ENCODE results near the gene MEF2D.

The MEF2D gene

GRCh38 chr1:156433602-156434001 is 67.0 kb downstream of the MEF2D start:
- peaks cover 96% of the 10 kb centered on the region for H3K27me3 ChIP-seq (ENCODE audit: control insufficient read depth, low read length)
- H3K4me1 ChIP-seq (ENCODE audit: control insufficient read depth, low read length), result peaks cover 36% of the 10 kb centered on the region
- H3K36me3 ChIP-seq (ENCODE audit: control insufficient read depth, low read length), result no peaks in the 10 kb centered on the region
- H3K9me3 ChIP-seq (ENCODE audit: control insufficient read depth, insufficient read depth, low read length), result no peaks in the 10 kb centered on the region
- no peak overlapping the region for H3K4me2 ChIP-seq (ENCODE audit: low read length)
- peaks cover 7% of the 10 kb centered on the region for H3F3A ChIP-seq (ENCODE audit: control insufficient read depth, insufficient read depth)
- H3K27ac ChIP-seq (ENCODE audit: low read depth, low read length), result no peak overlapping the region
- H4K20me1 ChIP-seq (ENCODE audit: control insufficient read depth, insufficient read depth, low read depth, low read length), result 0 out of 2 replicates have a peak, but pooled peaks cover 3% of the 10 kb centered on the region
- TF ChIP-seq EZH2phosphoT487 (IDR thresholded peaks at IDR 0.05; ENCODE audit: borderline replicate concordance, low read length) (no peak), CTCF (IDR thresholded peaks at IDR 0.05; ENCODE audit: low read depth, low read length, poor library complexity, severe bottlenecking) (no peak)
- no peaks in the 10 kb centered on the region for H3K9me2 ChIP-seq (replicated peaks; ENCODE audit: control insufficient read depth, low read length)
- no peaks in the 10 kb centered on the region for H3K79me2 ChIP-seq (ENCODE audit: control insufficient read depth, low read length)
- H3K4me3 ChIP-seq (ENCODE audit: low read length), result no peak overlapping the region

- Histone ChIP-seq H4K20me1 (ENCODE audit: control insufficient read depth, insufficient read depth, low read depth, low read length) (0 out of 2 replicates have a peak, but pooled peaks cover 3% of the 10 kb centered on the region), H3K4me1 (ENCODE audit: control insufficient read depth, low read length) (peaks cover 30% of the 10 kb centered on the region), H3F3A (ENCODE audit: control insufficient read depth, insufficient read depth) (peaks cover 2% of the 10 kb centered on the region), H3K9me3 (ENCODE audit: control insufficient read depth, insufficient read depth, low read length) (no peaks in the 10 kb centered on the region), H3K9me2 (replicated peaks; ENCODE audit: control insufficient read depth, low read length) (no peaks in the 10 kb centered on the region), H3K27ac (ENCODE audit: low read depth, low read length) (no peak overlapping the region), H3K27me3 (ENCODE audit: control insufficient read depth, low read length) (peaks cover 96% of the 10 kb centered on the region), H3K4me3 (ENCODE audit: low read length) (no peak overlapping the region), H3K36me3 (ENCODE audit: control insufficient read depth, low read length) (no peaks in the 10 kb centered on the region), H3K4me2 (ENCODE audit: low read length) (no peak overlapping the region), H3K79me2 (ENCODE audit: control insufficient read depth, low read length) (no peaks in the 10 kb centered on the region)
- TF ChIP-seq EZH2phosphoT487 (IDR thresholded peaks at IDR 0.05; ENCODE audit: borderline replicate concordance, low read length) (no peak), CTCF (IDR thresholded peaks at IDR 0.05; ENCODE audit: low read depth, low read length, poor library complexity, severe bottlenecking) (no peak)
Measured at GRCh38 chr1:156433032-156433431, 67.5 kb downstream of the MEF2D start.

GRCh38 chr1:156432669-156433018 is 67.9 kb downstream of the MEF2D start:
- no peak for TF ChIP-seq EZH2phosphoT487 (IDR thresholded peaks at IDR 0.05; ENCODE audit: borderline replicate concordance, low read length)
- no peak for TF ChIP-seq CTCF (IDR thresholded peaks at IDR 0.05; ENCODE audit: low read depth, low read length, poor library complexity, severe bottlenecking)
- peaks cover 30% of the 10 kb centered on the region for H3K4me1 ChIP-seq (ENCODE audit: control insufficient read depth, low read length)
- no peak overlapping the region for H3K4me3 ChIP-seq (ENCODE audit: low read length)
- H3K27me3 ChIP-seq (ENCODE audit: control insufficient read depth, low read length), result peaks cover 96% of the 10 kb centered on the region
- H3K9me3 ChIP-seq (ENCODE audit: control insufficient read depth, insufficient read depth, low read length), result no peaks in the 10 kb centered on the region
- no peak overlapping the region for H3K4me2 ChIP-seq (ENCODE audit: low read length)
- H3F3A ChIP-seq (ENCODE audit: control insufficient read depth, insufficient read depth), result no peaks in the 10 kb centered on the region
- H3K27ac ChIP-seq (ENCODE audit: low read depth, low read length), result no peak overlapping the region
- H3K79me2 ChIP-seq (ENCODE audit: control insufficient read depth, low read length), result no peaks in the 10 kb centered on the region
- H3K36me3 ChIP-seq (ENCODE audit: control insufficient read depth, low read length), result no peaks in the 10 kb centered on the region
- no peaks in the 10 kb centered on the region for H3K9me2 ChIP-seq (replicated peaks; ENCODE audit: control insufficient read depth, low read length)
- 0 out of 2 replicates have a peak, but pooled peaks cover 3% of the 10 kb centered on the region for H4K20me1 ChIP-seq (ENCODE audit: control insufficient read depth, insufficient read depth, low read depth, low read length)

Measured in DOHH2 (cell line).